ENCODE data around the gene RABL6. TPM values are rescaled to one million over a fixed set of nuclear protein-coding genes. Genes with fewer than 3 reads are reported as not detected.

Gene RABL6
- total and polyA plus RNA-seq, 4 donors: 34.8 to 93.5 (median 67.7) TPM

GRCh38 chr9:136850866-136851775 is 43.4 kb downstream of the RABL6 start:
- 90% methylated on average over 22 of the region's 23 CpGs for WGBS (ENCODE audit: insufficient coverage)
- H3K27ac ChIP-seq (ENCODE audit: low read depth, low read length): no peak overlapping the region
- H3K4me1 ChIP-seq (ENCODE audit: control insufficient read depth, insufficient read depth, low read length): peaks cover 35% of the 10 kb centered on the region
- peaks cover 83% of the 10 kb centered on the region for H3K36me3 ChIP-seq (ENCODE audit: control insufficient read depth, insufficient read depth, low read length)
- H3K4me3 ChIP-seq (ENCODE audit: low read depth, low read length): no peak overlapping the region
- no peak for DNase-seq (ENCODE audit: low read depth in 4 of 6, low spot score in 6 of 6)
- H3K9me3 ChIP-seq (ENCODE audit: control insufficient read depth, insufficient read depth, low read length): no peaks in the 10 kb centered on the region
- peaks cover 10% of the 10 kb centered on the region for H3K27me3 ChIP-seq (ENCODE audit: control insufficient read depth, insufficient read depth, low read length)

- Histone ChIP-seq H3K4me1 (ENCODE audit: control insufficient read depth, insufficient read depth, low read length) (peaks cover 33% of the 10 kb centered on the region), H3K4me3 (ENCODE audit: low read depth, low read length) (no peak within 1 kb of the TSS), H3K27ac (ENCODE audit: low read depth, low read length) (no peak within 1 kb of the TSS), H3K27me3 (ENCODE audit: control insufficient read depth, insufficient read depth, low read length) (peaks cover 3% of the 10 kb centered on the region), H3K9me3 (ENCODE audit: control insufficient read depth, insufficient read depth, low read length) (no peaks in the 10 kb centered on the region), H3K36me3 (ENCODE audit: control insufficient read depth, insufficient read depth, low read length) (peaks cover 85% of the 10 kb centered on the region)
- 82% methylated on average over 22 of the region's 23 CpGs for WGBS (ENCODE audit: insufficient coverage)
- DNase-seq (ENCODE audit: low read depth in 4 of 6, low spot score in 6 of 6): no peak
Measured at GRCh38 chr9:136851941-136852663, 44.4 kb downstream of the RABL6 start, which contains the start of gene MAMDC4. Gene MAMDC4, plus strand, starts transcription at chr9:136852346. Its CDS starts 71 bp downstream, at chr9:136852417.

GRCh38 chr9:136852664-136853595 is 45.2 kb downstream of the RABL6 start:
- Histone ChIP-seq H3K9me3 (ENCODE audit: control insufficient read depth, insufficient read depth, low read length) (no peaks in the 10 kb centered on the region), H3K36me3 (ENCODE audit: control insufficient read depth, insufficient read depth, low read length) (peaks cover 86% of the 10 kb centered on the region), H3K27ac (ENCODE audit: low read depth, low read length) (no peak overlapping the region), H3K4me3 (ENCODE audit: low read depth, low read length) (no peak overlapping the region), H3K27me3 (ENCODE audit: control insufficient read depth, insufficient read depth, low read length) (no peaks in the 10 kb centered on the region), H3K4me1 (ENCODE audit: control insufficient read depth, insufficient read depth, low read length) (peaks cover 26% of the 10 kb centered on the region)
- DNase-seq (ENCODE audit: low read depth in 4 of 6, low spot score in 6 of 6): no peak
- WGBS (ENCODE audit: insufficient coverage): 86% methylated on average over 29 of the region's 29 CpGs

- Histone ChIP-seq H3K27ac (ENCODE audit: low read depth, low read length) (no peak overlapping the region), H3K4me3 (ENCODE audit: low read depth, low read length) (no peak overlapping the region), H3K9me3 (ENCODE audit: control insufficient read depth, insufficient read depth, low read length) (no peaks in the 10 kb centered on the region), H3K4me1 (ENCODE audit: control insufficient read depth, insufficient read depth, low read length) (peaks cover 19% of the 10 kb centered on the region), H3K36me3 (ENCODE audit: control insufficient read depth, insufficient read depth, low read length) (peaks cover 89% of the 10 kb centered on the region), H3K27me3 (ENCODE audit: control insufficient read depth, insufficient read depth, low read length) (no peaks in the 10 kb centered on the region)
- WGBS (ENCODE audit: insufficient coverage): 88% methylated on average over 18 of the region's 18 CpGs
- DNase-seq (ENCODE audit: low read depth in 4 of 6, low spot score in 6 of 6): no peak
Measured at GRCh38 chr9:136853596-136854112, 45.9 kb downstream of the RABL6 start.

GRCh38 chr9:136854113-136854841 is 46.5 kb downstream of the RABL6 start:
- DNase-seq (ENCODE audit: low read depth in 4 of 6, low spot score in 6 of 6): no peak
- Histone ChIP-seq H3K4me1 (ENCODE audit: control insufficient read depth, insufficient read depth, low read length) (peaks cover 25% of the 10 kb centered on the region), H3K36me3 (ENCODE audit: control insufficient read depth, insufficient read depth, low read length) (peaks cover 96% of the 10 kb centered on the region), H3K27ac (ENCODE audit: low read depth, low read length) (no peak overlapping the region), H3K4me3 (ENCODE audit: low read depth, low read length) (no peak overlapping the region), H3K27me3 (ENCODE audit: control insufficient read depth, insufficient read depth, low read length) (no peaks in the 10 kb centered on the region), H3K9me3 (ENCODE audit: control insufficient read depth, insufficient read depth, low read length) (no peaks in the 10 kb centered on the region)
- WGBS (ENCODE audit: insufficient coverage): 78% methylated on average over 27 of the region's 30 CpGs

GRCh38 chr9:136854842-136855460 is 47.2 kb downstream of the RABL6 start:
- DNase-seq (ENCODE audit: low read depth in 4 of 6, low spot score in 6 of 6): no peak
- Histone ChIP-seq H3K4me3 (ENCODE audit: low read depth, low read length) (no peak overlapping the region), H3K36me3 (ENCODE audit: control insufficient read depth, insufficient read depth, low read length) (peaks cover 100% of the 10 kb centered on the region), H3K4me1 (ENCODE audit: control insufficient read depth, insufficient read depth, low read length) (peaks cover 28% of the 10 kb centered on the region), H3K27me3 (ENCODE audit: control insufficient read depth, insufficient read depth, low read length) (no peaks in the 10 kb centered on the region), H3K27ac (ENCODE audit: low read depth, low read length) (no peak overlapping the region), H3K9me3 (ENCODE audit: control insufficient read depth, insufficient read depth, low read length) (no peaks in the 10 kb centered on the region)
- WGBS (ENCODE audit: insufficient coverage): 88% methylated on average over 23 of the region's 23 CpGs

GRCh38 chr9:136855461-136856078 is 47.8 kb downstream of the RABL6 start:
- H3K4me3 ChIP-seq (ENCODE audit: low read depth, low read length): no peak overlapping the region
- no peaks in the 10 kb centered on the region for H3K27me3 ChIP-seq (ENCODE audit: control insufficient read depth, insufficient read depth, low read length)
- DNase-seq (ENCODE audit: low read depth in 4 of 6, low spot score in 6 of 6): peak in 1 of 6 donors; percentile 3
- 76% methylated on average over 26 of the region's 26 CpGs for WGBS (ENCODE audit: insufficient coverage)
- H3K36me3 ChIP-seq (ENCODE audit: control insufficient read depth, insufficient read depth, low read length): peaks cover 100% of the 10 kb centered on the region
- peaks cover 22% of the 10 kb centered on the region for H3K4me1 ChIP-seq (ENCODE audit: control insufficient read depth, insufficient read depth, low read length)
- H3K27ac ChIP-seq (ENCODE audit: low read depth, low read length): no peak overlapping the region
- no peaks in the 10 kb centered on the region for H3K9me3 ChIP-seq (ENCODE audit: control insufficient read depth, insufficient read depth, low read length)

GRCh38 chr9:136856079-136856476 is 48.3 kb downstream of the RABL6 start:
- peaks cover 100% of the 10 kb centered on the region for H3K36me3 ChIP-seq (ENCODE audit: control insufficient read depth, insufficient read depth, low read length)
- H3K4me3 ChIP-seq (ENCODE audit: low read depth, low read length): no peak overlapping the region
- 79% methylated on average over 13 of the region's 15 CpGs for WGBS (ENCODE audit: insufficient coverage)
- H3K27me3 ChIP-seq (ENCODE audit: control insufficient read depth, insufficient read depth, low read length): no peaks in the 10 kb centered on the region
- H3K4me1 ChIP-seq (ENCODE audit: control insufficient read depth, insufficient read depth, low read length): peaks cover 17% of the 10 kb centered on the region
- no peaks in the 10 kb centered on the region for H3K9me3 ChIP-seq (ENCODE audit: control insufficient read depth, insufficient read depth, low read length)
- DNase-seq (ENCODE audit: low read depth in 4 of 6, low spot score in 6 of 6): peak in 1 of 6 donors; percentile 1
- no peak overlapping the region for H3K27ac ChIP-seq (ENCODE audit: low read depth, low read length)
